LNCAP (cell line): ENCODE results near the gene FOXC2.

Experiments used
- TF ChIP-seq, protein P1 (sequence below): fragments of 450-650 bp; IDR thresholded peaks from 2 replicates; pipeline ENCODE4 v1.5.1; 2017; ENCODE audit warnings: mild to moderate bottlenecking

Gene FOXC2

GRCh38 chr16:86601356-86601755 is 34.7 kb downstream of the FOXC2 start:
- TF ChIP-seq, protein P1, sequence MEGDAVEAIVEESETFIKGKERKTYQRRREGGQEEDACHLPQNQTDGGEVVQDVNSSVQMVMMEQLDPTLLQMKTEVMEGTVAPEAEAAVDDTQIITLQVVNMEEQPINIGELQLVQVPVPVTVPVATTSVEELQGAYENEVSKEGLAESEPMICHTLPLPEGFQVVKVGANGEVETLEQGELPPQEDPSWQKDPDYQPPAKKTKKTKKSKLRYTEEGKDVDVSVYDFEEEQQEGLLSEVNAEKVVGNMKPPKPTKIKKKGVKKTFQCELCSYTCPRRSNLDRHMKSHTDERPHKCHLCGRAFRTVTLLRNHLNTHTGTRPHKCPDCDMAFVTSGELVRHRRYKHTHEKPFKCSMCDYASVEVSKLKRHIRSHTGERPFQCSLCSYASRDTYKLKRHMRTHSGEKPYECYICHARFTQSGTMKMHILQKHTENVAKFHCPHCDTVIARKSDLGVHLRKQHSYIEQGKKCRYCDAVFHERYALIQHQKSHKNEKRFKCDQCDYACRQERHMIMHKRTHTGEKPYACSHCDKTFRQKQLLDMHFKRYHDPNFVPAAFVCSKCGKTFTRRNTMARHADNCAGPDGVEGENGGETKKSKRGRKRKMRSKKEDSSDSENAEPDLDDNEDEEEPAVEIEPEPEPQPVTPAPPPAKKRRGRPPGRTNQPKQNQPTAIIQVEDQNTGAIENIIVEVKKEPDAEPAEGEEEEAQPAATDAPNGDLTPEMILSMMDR, result no peak

- TF ChIP-seq, protein P1, result no peak
Observed at GRCh38 chr16:86602521-86602920, 35.9 kb downstream of the FOXC2 start.

DNA sequence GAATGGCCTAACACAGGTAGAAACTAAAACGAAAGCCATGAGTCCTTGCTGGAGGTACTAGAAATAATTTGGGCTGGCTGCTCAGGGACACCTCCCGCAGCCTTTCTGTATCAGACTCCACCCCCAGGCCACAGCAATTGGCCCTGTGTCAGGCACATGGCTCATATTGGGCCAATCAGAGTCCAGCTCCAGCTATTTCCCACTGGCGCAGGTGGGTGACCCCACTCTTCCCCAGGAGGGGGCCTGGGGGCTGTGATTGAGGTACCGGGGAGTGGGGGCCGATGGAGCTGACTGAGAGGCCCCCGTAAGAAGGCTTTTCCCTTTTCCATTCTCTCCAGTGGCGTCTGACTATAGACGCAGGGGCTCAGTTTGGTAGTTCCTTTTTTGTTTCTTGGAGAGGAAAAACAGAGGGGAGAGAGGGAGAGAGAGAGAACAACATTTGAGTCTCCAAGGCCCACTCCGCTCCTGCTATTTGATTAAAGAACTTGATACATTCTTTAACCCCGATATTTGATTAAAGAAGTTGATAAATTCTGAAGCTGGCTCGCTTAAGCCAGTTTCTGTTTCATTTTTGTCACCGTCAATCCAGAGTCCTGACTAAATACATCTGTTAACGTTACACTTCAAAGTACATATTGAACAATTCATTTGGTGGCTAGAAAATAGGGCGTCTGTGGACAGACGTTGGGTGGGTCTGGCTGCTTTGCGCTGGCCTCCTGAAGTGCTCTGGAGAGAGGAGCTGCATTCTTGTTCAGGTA is 38.0 kb downstream of the FOXC2 start:
- TF ChIP-seq, protein P1, result no peak

DNA sequence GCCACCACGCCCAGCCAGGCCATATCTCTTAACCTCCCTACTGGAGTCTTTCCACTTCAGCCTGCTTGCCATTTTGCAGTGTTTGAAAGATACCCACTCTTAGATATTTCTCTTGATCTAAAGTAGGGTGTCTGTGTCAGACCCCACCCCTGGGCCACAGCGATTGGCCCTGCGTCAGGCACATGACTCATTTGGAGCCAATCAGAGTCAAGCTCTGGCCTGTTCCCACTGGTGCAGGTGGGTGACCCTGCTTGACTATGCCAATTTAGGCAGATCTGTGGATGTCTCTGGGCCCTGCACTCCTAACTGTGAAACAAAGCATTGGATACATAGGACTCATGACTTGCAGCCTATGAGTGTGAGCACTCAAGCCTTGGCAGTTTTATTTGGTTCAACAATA is 39.3 kb downstream of the FOXC2 start:
- TF ChIP-seq, protein P1, result no peak

DNA sequence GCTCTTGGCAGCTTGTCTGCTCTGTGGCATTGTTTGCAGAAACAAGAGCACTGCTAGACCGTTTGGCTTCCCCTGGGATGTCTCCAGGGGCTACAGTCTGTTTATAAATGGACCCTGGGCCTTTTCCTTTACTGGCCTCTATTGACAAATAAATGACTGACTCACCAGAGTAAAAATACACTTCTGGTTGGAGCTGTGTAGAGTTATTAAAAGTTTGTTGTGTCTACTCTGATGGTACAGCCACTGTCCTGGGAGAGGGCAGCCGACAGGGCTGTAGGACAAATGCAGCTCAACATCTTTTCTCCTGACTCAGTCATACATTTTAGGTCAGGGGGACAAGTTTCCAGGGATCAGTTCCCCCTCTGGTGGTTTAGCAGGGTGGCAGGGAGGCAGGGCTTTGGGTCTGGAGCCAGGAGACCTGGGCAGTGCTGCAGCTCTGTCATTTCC is 41.7 kb downstream of the FOXC2 start:
- TF ChIP-seq, protein P1, result no peak

- TF ChIP-seq, protein P1, result no peak
Observed at GRCh38 chr16:86609115-86609514, 42.5 kb downstream of the FOXC2 start.

DNA sequence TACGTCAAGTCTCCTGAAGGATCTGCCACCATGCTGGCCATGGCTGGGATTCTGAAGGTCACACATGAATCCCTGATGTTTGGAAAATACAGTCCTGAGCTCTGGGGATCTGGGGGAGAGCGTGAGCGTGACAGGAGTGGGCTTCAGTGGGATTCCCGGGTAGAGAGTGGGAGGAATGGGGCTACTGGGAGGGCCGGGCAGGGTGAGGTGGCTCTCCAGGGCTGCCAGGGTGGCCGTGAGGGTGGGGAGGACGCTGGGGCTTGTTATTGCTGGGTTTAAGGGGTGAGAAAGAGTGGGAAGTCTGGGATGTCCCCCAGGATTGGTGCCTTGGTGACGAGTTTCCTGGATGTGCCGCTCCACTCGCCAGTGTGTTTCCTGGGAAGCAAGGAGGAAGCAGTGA is 43.0 kb downstream of the FOXC2 start:
- TF ChIP-seq, protein P1, result no peak
